KOPT-K1 (cell line): Measurements from ENCODE around the gene WDPCP.
"Not testable (repeated sequence)": the region's sequence is repeated elsewhere in the genome, so short reads cannot be mapped to it uniquely, and the experiment has no call there.

Experiments used
- H3K27ac ChIP-seq: fragments of 200-600 bp; sonication (generic); 2 replicates; pipeline ENCODE4 v1.5.1; 2016; ENCODE audit warnings: antibody characterized with exemption, mild to moderate bottlenecking, low read depth, low read length; ENCODE audit not compliant: poor library complexity, severe bottlenecking
- H3K36me3 ChIP-seq: fragments of 200-600 bp; sonication (generic); 2 replicates; pipeline ENCODE4 v1.5.1; 2017; ENCODE audit warnings: antibody characterized with exemption, mild to moderate bottlenecking, low read length, moderate library complexity; ENCODE audit not compliant: insufficient read depth
- H3K9me3 ChIP-seq: fragments of 200-600 bp; sonication (generic); 2 replicates; pipeline ENCODE4 v1.5.1; 2017; ENCODE audit warnings: antibody characterized with exemption, low read length, mild to moderate bottlenecking; ENCODE audit not compliant: insufficient read depth, poor library complexity, severe bottlenecking

WDPCP gene

DNA sequence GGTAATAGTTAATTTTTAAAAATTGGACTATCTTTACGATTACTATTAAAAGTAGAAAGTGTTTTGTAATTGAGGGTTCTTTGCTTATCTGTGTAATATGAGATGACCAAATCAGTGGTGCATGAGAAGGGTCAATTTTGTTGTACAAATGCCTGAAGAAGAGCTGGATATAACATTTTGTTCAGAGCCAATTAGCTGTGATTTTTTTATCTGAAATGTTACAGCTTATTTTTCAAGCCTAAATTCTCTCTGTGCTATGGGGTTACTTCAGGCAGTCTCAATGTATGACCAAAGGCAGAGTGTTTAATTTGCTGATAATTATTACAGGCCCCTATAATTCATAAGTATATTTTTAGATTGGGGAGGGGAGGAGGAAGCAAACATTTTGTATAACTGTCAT, 495.9 kb downstream of the WDPCP start:
- no peaks in the 10 kb centered on the region for H3K9me3 ChIP-seq
- no peak overlapping the region for H3K27ac ChIP-seq
- H3K36me3 ChIP-seq = no peaks in the 10 kb centered on the region

- H3K9me3 ChIP-seq = no peaks in the 10 kb centered on the region
- H3K36me3 ChIP-seq = no peaks in the 10 kb centered on the region
- no peak overlapping the region for H3K27ac ChIP-seq
These were observed 501.6 kb downstream of the WDPCP start for GRCh38 chr2:63086687-63087086.

- H3K9me3 ChIP-seq = no peaks in the 10 kb centered on the region
- H3K27ac ChIP-seq = no peak overlapping the region
- H3K36me3 ChIP-seq = no peaks in the 10 kb centered on the region
These were observed 506.9 kb downstream of the WDPCP start for GRCh38 chr2:63081404-63081803.

DNA sequence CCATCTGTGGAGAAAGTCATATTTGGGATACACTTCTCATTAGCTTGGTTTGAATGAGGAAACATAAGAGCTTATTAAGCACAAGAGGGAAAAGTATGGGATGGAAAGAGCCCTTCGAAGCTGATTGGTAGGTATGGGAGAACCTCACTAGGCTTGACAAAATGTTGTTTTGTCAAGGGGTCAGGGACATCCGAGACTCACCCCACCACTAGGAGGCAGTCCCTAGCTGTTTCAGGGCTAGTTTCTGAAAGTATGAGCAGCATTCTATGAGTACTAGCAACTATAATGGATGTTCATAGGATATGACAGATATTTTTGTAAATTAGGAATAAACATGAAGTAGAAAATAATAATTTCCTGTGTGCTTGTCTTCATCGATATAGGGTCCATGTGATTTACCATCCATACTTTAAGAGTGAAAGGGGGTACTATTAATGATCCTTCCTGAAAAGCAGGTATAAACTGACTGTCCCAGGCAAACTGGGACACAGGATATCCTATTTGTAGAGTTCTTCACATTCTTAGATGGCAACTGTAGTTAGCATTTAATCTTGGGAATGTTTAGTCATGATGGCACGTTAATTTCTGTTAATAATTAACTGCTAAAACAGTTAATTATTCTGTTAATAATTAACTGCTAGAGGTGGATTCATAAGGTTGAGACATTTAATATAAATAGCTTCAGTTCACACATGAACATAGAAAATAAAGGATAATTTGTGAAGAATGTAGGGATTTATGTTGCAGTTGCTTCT, 509.2 kb downstream of the WDPCP start:
- Histone ChIP-seq H3K36me3 (no peaks in the 10 kb centered on the region), H3K27ac (no peak overlapping the region), H3K9me3 (no peaks in the 10 kb centered on the region)

- not testable (repeated sequence) for H3K27ac ChIP-seq, H3K9me3 ChIP-seq, H3K36me3 ChIP-seq
These were observed 513.9 kb downstream of the WDPCP start for GRCh38 chr2:63074399-63074798.

- Histone ChIP-seq H3K36me3 (no peaks in the 10 kb centered on the region), H3K9me3 (no peaks in the 10 kb centered on the region), H3K27ac (no peak overlapping the region)
These were observed 514.3 kb downstream of the WDPCP start for GRCh38 chr2:63073994-63074393.

GRCh38 chr2:63071664-63072063, 516.6 kb downstream of the WDPCP start:
- no peaks in the 10 kb centered on the region for H3K9me3 ChIP-seq
- H3K36me3 ChIP-seq = no peaks in the 10 kb centered on the region
- H3K27ac ChIP-seq = no peak overlapping the region
